ENCODE measurements around the gene SFMBT2.

Gene SFMBT2

DNA sequence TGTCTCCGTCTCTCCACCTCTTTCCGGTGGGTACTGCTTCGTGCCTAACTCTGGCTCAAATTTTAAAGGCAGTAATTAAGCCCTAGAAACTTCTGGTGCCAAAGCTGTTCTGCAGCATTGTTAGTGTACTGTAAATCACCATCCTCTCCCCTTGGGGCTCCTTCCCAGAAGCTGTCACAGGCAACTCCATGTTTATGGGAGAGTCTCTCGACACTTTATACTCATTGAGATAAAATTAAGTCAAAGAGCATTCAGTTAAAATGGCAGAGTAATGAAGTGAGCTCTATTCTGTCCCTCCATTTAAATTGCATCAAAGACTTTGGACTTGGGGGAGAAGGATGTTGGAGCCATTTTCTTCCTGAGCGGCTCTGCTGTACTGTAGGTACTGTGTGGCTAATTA lies 274.8 kb downstream of the SFMBT2 start:
- DNase-seq, result no peak
- H3K9me3 Mint-ChIP-seq, result peaks cover 2 to 4% of the 10 kb centered on the region in 2 donors

DNA sequence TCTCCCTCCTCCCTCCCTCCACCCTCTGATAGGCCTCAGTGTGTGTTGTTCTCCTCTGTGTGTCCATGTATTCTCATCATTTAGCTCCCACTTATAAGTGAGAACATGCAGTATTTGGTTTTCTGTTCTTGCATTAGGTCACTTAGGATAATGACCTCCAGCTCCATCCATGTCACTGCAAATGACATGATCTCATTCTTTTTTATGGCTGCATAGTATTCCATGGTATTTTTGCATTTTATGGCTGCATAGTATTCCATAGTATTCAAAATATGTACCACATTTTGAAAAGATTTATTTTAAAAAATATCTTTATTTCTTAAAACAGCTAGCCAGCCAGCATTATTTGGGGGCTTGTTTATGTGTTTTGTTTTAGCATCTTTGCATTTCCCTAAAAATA lies 275.6 kb downstream of the SFMBT2 start:
- Mint-ChIP-seq H3K27me3 (peaks cover 5 to 24% of the 10 kb centered on the region in 2 donors), H3K4me1 (peaks cover 10 to 28% of the 10 kb centered on the region in 2 donors), H3K9me3 (peaks cover 3 to 4% of the 10 kb centered on the region in 2 donors), H3K36me3 (peaks cover 0 to 5% of the 10 kb centered on the region in 2 donors), H3K27ac (no peak overlapping the region), H3K4me3 (no peak overlapping the region)
- no peak for ATAC-seq (replicated peaks)
- DNase-seq, result no peak

More for the DNA sequence above, 274.8 kb downstream of the SFMBT2 start:
- H3K27ac Mint-ChIP-seq, result no peak overlapping the region
- peaks cover 5 to 24% of the 10 kb centered on the region in 2 donors for H3K27me3 Mint-ChIP-seq
- H3K4me1 Mint-ChIP-seq, result peaks cover 8 to 20% of the 10 kb centered on the region in 2 donors
- no peak overlapping the region for H3K4me3 Mint-ChIP-seq
- H3K36me3 Mint-ChIP-seq, result peaks cover 0 to 5% of the 10 kb centered on the region in 2 donors
- ATAC-seq (replicated peaks), result no peak

DNA sequence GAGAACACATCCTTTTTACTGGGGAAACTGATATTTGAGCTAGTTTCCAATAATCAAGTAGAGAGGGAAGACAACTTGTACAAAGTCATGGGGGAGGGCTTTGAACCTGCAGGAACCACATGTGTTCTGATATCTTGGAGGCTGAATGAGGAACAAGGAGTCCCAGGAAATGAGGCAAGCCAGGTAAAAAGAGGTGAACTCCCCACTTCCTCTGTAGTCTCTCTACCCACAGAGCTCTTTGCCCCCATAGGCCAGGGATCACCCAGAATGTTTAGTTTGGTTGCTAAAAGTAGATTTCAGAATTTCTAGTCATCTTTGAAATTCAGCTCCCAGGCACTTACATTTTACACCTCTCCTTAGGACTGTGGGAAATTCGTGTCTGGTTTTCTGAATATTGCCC lies 276.4 kb downstream of the SFMBT2 start:
- DNase-seq (no peak), ATAC-seq (replicated peaks) (no peak)
- Mint-ChIP-seq H3K27ac (no peak overlapping the region), H3K4me1 (peaks cover 10 to 34% of the 10 kb centered on the region in 2 donors), H3K9me3 (peaks cover 4% of the 10 kb centered on the region in 2 donors), H3K4me3 (no peak overlapping the region), H3K27me3 (peaks cover 5 to 24% of the 10 kb centered on the region in 2 donors), H3K36me3 (peaks cover 0 to 5% of the 10 kb centered on the region in 2 donors)

GRCh38 chr10:7133958-7134357 lies 276.9 kb downstream of the SFMBT2 start:
- H3K27ac Mint-ChIP-seq, result no peak overlapping the region
- DNase-seq, result no peak
- no peak overlapping the region for H3K4me3 Mint-ChIP-seq
- ATAC-seq (replicated peaks), result no peak
- H3K4me1 Mint-ChIP-seq, result peaks cover 10 to 34% of the 10 kb centered on the region in 2 donors
- H3K9me3 Mint-ChIP-seq, result peaks cover 7 to 8% of the 10 kb centered on the region in 2 donors
- H3K36me3 Mint-ChIP-seq, result peaks cover 0 to 5% of the 10 kb centered on the region in 2 donors
- peaks cover 5 to 24% of the 10 kb centered on the region in 2 donors for H3K27me3 Mint-ChIP-seq

- no peak overlapping the region for H3K27ac Mint-ChIP-seq
- no peak for DNase-seq
- H3K4me3 Mint-ChIP-seq, result no peak overlapping the region
- peaks cover 9 to 10% of the 10 kb centered on the region in 2 donors for H3K9me3 Mint-ChIP-seq
- no peak for ATAC-seq (replicated peaks)
- peaks cover 10 to 34% of the 10 kb centered on the region in 2 donors for H3K4me1 Mint-ChIP-seq
- peaks cover 0 to 5% of the 10 kb centered on the region in 2 donors for H3K36me3 Mint-ChIP-seq
- H3K27me3 Mint-ChIP-seq, result peaks cover 5 to 24% of the 10 kb centered on the region in 2 donors
These were observed 277.6 kb downstream of the SFMBT2 start for GRCh38 chr10:7133278-7133677.

GRCh38 chr10:7130191-7130911 lies 280.5 kb downstream of the SFMBT2 start:
- H3K36me3 Mint-ChIP-seq, result peaks cover 0 to 5% of the 10 kb centered on the region in 2 donors
- ATAC-seq (replicated peaks) (peak; percentile 33 to 34), DNase-seq (no peak)
- peaks cover 10 to 34% of the 10 kb centered on the region in 2 donors for H3K4me1 Mint-ChIP-seq
- peaks cover 5 to 17% of the 10 kb centered on the region in 2 donors for H3K27me3 Mint-ChIP-seq
- H3K4me3 Mint-ChIP-seq, result no peak overlapping the region
- peaks cover 9 to 10% of the 10 kb centered on the region in 2 donors for H3K9me3 Mint-ChIP-seq
- no peak overlapping the region for H3K27ac Mint-ChIP-seq

GRCh38 chr10:7123774-7124173 lies 287.1 kb downstream of the SFMBT2 start:
- H3K4me1 Mint-ChIP-seq, result peaks cover 13 to 20% of the 10 kb centered on the region in 2 donors
- no peak for ATAC-seq (replicated peaks)
- no peak overlapping the region for H3K27ac Mint-ChIP-seq

DNA sequence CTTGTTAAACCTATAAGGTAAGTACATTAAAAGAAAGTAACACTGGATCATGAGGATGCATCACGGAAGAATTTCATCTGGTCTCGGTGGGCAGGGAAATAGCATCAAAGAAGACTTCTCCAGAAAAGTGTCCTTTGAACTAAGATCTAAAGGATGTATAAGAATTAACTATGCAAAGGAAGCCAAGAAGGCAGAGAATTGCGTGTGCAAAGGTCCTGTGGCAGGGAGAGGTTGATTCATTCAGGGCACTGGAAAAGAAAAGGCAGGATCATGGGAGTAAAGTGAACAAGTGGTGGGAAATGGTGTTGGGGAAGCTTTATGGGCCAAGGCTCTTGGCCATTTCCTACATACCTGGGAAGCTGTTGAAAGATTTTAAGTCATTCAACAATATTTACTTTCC lies 288.3 kb downstream of the SFMBT2 start:
- H3K27me3 Mint-ChIP-seq, result peaks cover 0 to 19% of the 10 kb centered on the region in 2 donors
- no peak overlapping the region for H3K4me3 Mint-ChIP-seq
- H3K36me3 Mint-ChIP-seq, result no peaks in the 10 kb centered on the region
- ATAC-seq (replicated peaks) (no peak), DNase-seq (no peak)
- peaks cover 15 to 20% of the 10 kb centered on the region in 2 donors for H3K4me1 Mint-ChIP-seq
- H3K27ac Mint-ChIP-seq, result no peak overlapping the region
- H3K9me3 Mint-ChIP-seq, result peaks cover 0 to 4% of the 10 kb centered on the region in 2 donors

More at GRCh38 chr10:7123774-7124173, 287.1 kb downstream of the SFMBT2 start:
- DNase-seq, result no peak
- no peaks in the 10 kb centered on the region for H3K36me3 Mint-ChIP-seq
- peaks cover 0 to 16% of the 10 kb centered on the region in 2 donors for H3K27me3 Mint-ChIP-seq
- H3K4me3 Mint-ChIP-seq, result no peak overlapping the region
- peaks cover 0 to 7% of the 10 kb centered on the region in 2 donors for H3K9me3 Mint-ChIP-seq

GRCh38 chr10:7121154-7121797 lies 289.6 kb downstream of the SFMBT2 start:
- Mint-ChIP-seq H3K4me1 (peaks cover 15 to 20% of the 10 kb centered on the region in 2 donors), H3K36me3 (no peaks in the 10 kb centered on the region), H3K4me3 (peak overlapping the region in 1 of 2 donors; percentile 8), H3K27me3 (peaks cover 0 to 19% of the 10 kb centered on the region in 2 donors), H3K9me3 (peaks cover 0 to 4% of the 10 kb centered on the region in 2 donors), H3K27ac (peak overlapping the region; percentile 33)
- DNase-seq (peak; percentile 58), ATAC-seq (replicated peaks) (peak; percentile 82 to 85)

DNA sequence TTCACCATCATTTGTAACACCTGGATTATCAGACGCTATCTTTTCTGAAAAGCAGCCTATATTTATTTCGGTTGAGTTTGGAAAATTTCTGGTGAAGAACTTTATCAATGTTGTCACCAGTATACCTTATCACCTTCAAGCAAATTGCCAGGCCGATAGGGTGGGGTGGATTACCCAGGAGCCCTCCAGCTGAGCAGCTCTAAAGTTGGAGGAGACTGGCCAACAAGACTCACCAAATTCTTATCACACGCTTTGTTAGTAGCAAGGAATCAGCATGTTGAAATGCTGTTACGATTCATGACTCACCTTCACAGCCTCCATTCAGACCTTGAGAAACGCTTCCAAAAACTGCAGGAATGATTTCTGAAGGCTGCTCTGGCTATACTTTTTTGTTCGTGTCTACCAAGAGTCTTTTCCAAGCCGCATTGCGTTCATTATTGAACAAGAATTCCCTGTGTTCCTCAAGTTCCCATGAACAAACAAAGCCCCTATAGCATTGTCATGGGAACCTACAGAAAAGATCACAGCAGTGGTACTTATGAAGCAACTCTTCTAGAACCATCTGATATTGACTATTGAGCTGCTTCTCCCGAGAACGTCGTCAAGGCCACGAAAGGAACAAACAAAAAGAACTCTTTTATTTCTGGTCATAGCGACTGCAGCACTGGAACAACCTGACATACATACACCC lies 291.4 kb downstream of the SFMBT2 start:
- H3K27ac Mint-ChIP-seq, result no peak overlapping the region
- H3K4me3 Mint-ChIP-seq, result no peak overlapping the region
- DNase-seq, result no peak
- peaks cover 0 to 4% of the 10 kb centered on the region in 2 donors for H3K9me3 Mint-ChIP-seq
- H3K4me1 Mint-ChIP-seq, result peaks cover 15 to 20% of the 10 kb centered on the region in 2 donors
- no peaks in the 10 kb centered on the region for H3K36me3 Mint-ChIP-seq
- no peak for ATAC-seq (replicated peaks)
- peaks cover 0 to 17% of the 10 kb centered on the region in 2 donors for H3K27me3 Mint-ChIP-seq

- ATAC-seq (replicated peaks), result no peak
These were observed 292.8 kb downstream of the SFMBT2 start for GRCh38 chr10:7117806-7118674.

GRCh38 chr10:7117177-7117799 lies 293.5 kb downstream of the SFMBT2 start:
- DNase-seq (no peak), ATAC-seq (replicated peaks) (no peak)
- no peaks in the 10 kb centered on the region for H3K9me3 Mint-ChIP-seq

More at GRCh38 chr10:7117806-7118674, 292.8 kb downstream of the SFMBT2 start:
- Mint-ChIP-seq H3K9me3 (peaks cover 0 to 2% of the 10 kb centered on the region in 2 donors), H3K4me3 (no peak overlapping the region), H3K27me3 (peaks cover 0 to 14% of the 10 kb centered on the region in 2 donors), H3K27ac (peak overlapping the region; percentile 4), H3K36me3 (no peaks in the 10 kb centered on the region), H3K4me1 (peaks cover 6 to 13% of the 10 kb centered on the region in 2 donors)
- DNase-seq, result no peak

GRCh38 chr10:7111561-7111960 lies 299.3 kb downstream of the SFMBT2 start:
- Mint-ChIP-seq H3K9me3 (peaks cover 2 to 4% of the 10 kb centered on the region in 2 donors), H3K36me3 (peaks cover 0 to 4% of the 10 kb centered on the region in 2 donors), H3K27me3 (peaks cover 0 to 4% of the 10 kb centered on the region in 2 donors), H3K4me1 (no peaks in the 10 kb centered on the region), H3K27ac (no peak overlapping the region), H3K4me3 (no peak overlapping the region)
- DNase-seq, result no peak
- no peak for ATAC-seq (replicated peaks)

More at GRCh38 chr10:7117177-7117799, 293.5 kb downstream of the SFMBT2 start:
- Mint-ChIP-seq H3K36me3 (no peaks in the 10 kb centered on the region), H3K4me1 (peaks cover 6 to 8% of the 10 kb centered on the region in 2 donors), H3K27me3 (peaks cover 0 to 8% of the 10 kb centered on the region in 2 donors), H3K4me3 (no peak overlapping the region), H3K27ac (no peak overlapping the region)

All from stimulated activated naive B cell treated with anti-CD40 and anti-IgM and Interleukin-4, amounts not matched to agents 10 μg/mL and 1 μg/mL and 100 μg/mL, for 72 hours (primary cell).